HCT116 (cell line): ENCODE data around the gene CFDP1.

ENCODE experiments used
- CEBPB ChIP-seq: IDR thresholded peaks from 2 replicates; pipeline ENCODE4 v1.6.1; 2012; ENCODE audit warnings: low read depth
- CTCF ChIP-seq, 3 experiments: fragments of 200-600 bp in 1 of 3; sonication (generic) in 1 of 3; IDR thresholded peaks in 2 of 3; conservative IDR thresholded peaks in 1 of 3; 2 replicates each; pipeline ENCODE4 v1.5.1; 2012 to 2017; ENCODE audit warnings: low read depth in 2 of 3, low read length in 2 of 3, antibody characterized with exemption in 1 of 3, borderline replicate concordance in 1 of 3, control low read depth in 1 of 3, mild to moderate bottlenecking in 1 of 3, mixed read lengths in 1 of 3, mixed run types in 1 of 3, moderate library complexity in 1 of 3; ENCODE audit not compliant: insufficient read depth in 1 of 3
- EZH2 ChIP-seq: fragments of 200-600 bp; sonication (generic); IDR thresholded peaks from 2 replicates; pipeline ENCODE4 v1.6.1; 2017; ENCODE audit warnings: antibody characterized with exemption, mixed run types
- EZH2phosphoT487 ChIP-seq: fragments of 200-600 bp; IDR thresholded peaks from 2 replicates; pipeline ENCODE4 v1.6.1; 2018; ENCODE audit warnings: antibody characterized with exemption, borderline replicate concordance
- MAX ChIP-seq: IDR thresholded peaks from 2 replicates; pipeline ENCODE4 v1.6.1; 2012
- POLR2AphosphoS5 ChIP-seq: IDR thresholded peaks from 2 replicates; pipeline ENCODE4 v1.6.1; 2011; ENCODE audit warnings: mild to moderate bottlenecking, low read depth, low read length, moderate library complexity
- RAD21 ChIP-seq: IDR thresholded peaks from 2 replicates; pipeline ENCODE4 v1.6.1; 2012; ENCODE audit warnings: low read depth, mild to moderate bottlenecking
- REST ChIP-seq: IDR thresholded peaks from 2 replicates; pipeline ENCODE4 v1.6.1; 2012; ENCODE audit warnings: low read depth
- SIN3A ChIP-seq: IDR thresholded peaks from 2 replicates; pipeline ENCODE4 v1.6.1; 2012; ENCODE audit warnings: low read depth
- SP1 ChIP-seq: IDR thresholded peaks from 2 replicates; pipeline ENCODE4 v1.6.1; 2012; ENCODE audit warnings: low read depth
- ZBTB33 ChIP-seq: IDR thresholded peaks from 2 replicates; pipeline ENCODE4 v1.6.1; 2011; ENCODE audit warnings: mild to moderate bottlenecking, low read length, moderate library complexity; ENCODE audit not compliant: insufficient replicate concordance; ENCODE audit errors: extremely low read depth

- TF ChIP-seq CTCF (IDR thresholded peaks at IDR 0.05 in 2 of 3, conservative IDR thresholded peaks at IDR 0.05 in 1 of 3; ENCODE audit: borderline replicate concordance in 1 of 3, insufficient read depth in 1 of 3, low read depth in 2 of 3, low read length in 2 of 3) = no peak
- no peak for TF ChIP-seq REST
- TF ChIP-seq EZH2 = no peak
- no peak for TF ChIP-seq POLR2AphosphoS5
- TF ChIP-seq CEBPB = no peak
- no peak for TF ChIP-seq EZH2phosphoT487
- no peak for TF ChIP-seq SIN3A
- no peak for TF ChIP-seq ZBTB33
- TF ChIP-seq SP1 = no peak
- TF ChIP-seq RAD21 = no peak
- no peak for TF ChIP-seq MAX
Observed at GRCh38 chr16:75258807-75259141, 174.5 kb downstream of the CFDP1 start.
